Activated CD4-positive, CD25-positive, alpha-beta regulatory T cell treated with anti-CD3 and anti-CD28 coated beads, Interleukin-2, amount 50 U/mL, for 72 hours (primary cell): ENCODE data around the gene INPP5D.

ENCODE experiments used
- DNase-seq: peaks from one replicate; pipeline ENCODE4 v3.0.0; 2021

The INPP5D gene

GRCh38 chr2:233250568-233250967, 190.4 kb downstream of the INPP5D start:
- no peak for DNase-seq

GRCh38 chr2:233250985-233251305, 190.8 kb downstream of the INPP5D start:
- no peak for DNase-seq

- DNase-seq, result peak; percentile 94
Measured at GRCh38 chr2:233251306-233252116, 191.4 kb downstream of the INPP5D start, which contains the start of gene ATG16L1. Gene ATG16L1, plus strand, starts transcription at chr2:233251673. Its CDS starts 155 bp downstream, at chr2:233251828.

GRCh38 chr2:233252227-233252626, 192.1 kb downstream of the INPP5D start:
- no peak for DNase-seq

GRCh38 chr2:233255151-233255550, 195.0 kb downstream of the INPP5D start:
- no peak for DNase-seq

GRCh38 chr2:233256048-233256447, 195.9 kb downstream of the INPP5D start:
- no peak for DNase-seq
